GM23338 (cell line): ENCODE data around the gene SH3TC1. TPM values are rescaled to one million over a fixed set of nuclear protein-coding genes. Genes with fewer than 3 reads are reported as not detected.

Source experiments
- ATAC-seq: fragments of 200-7000 bp; cut with Tn5 transposase; 3 replicates; pipeline ENCODE4 v1.9.1; 2020
- DNase-seq: peaks from one replicate; pipeline ENCODE4 v3.0.0-alpha.2; 2015; ENCODE audit warnings: low spot score
- H2AFZ ChIP-seq: fragments of 200-600 bp; sonication (generic); 2 replicates; pipeline ENCODE4 v1.8.0; 2016; ENCODE audit warnings: antibody characterized with exemption, mild to moderate bottlenecking, moderate library complexity
- H3F3A ChIP-seq: fragments of 200-600 bp; sonication (generic); replicated peaks from 2 replicates; pipeline ENCODE4 v1.8.0; 2017; ENCODE audit warnings: antibody characterized with exemption, mixed run types, low read depth
- H3K27ac ChIP-seq: fragments of 200-600 bp; sonication (generic); 2 replicates; pipeline ENCODE4 v1.6.1; 2016; ENCODE audit warnings: low read depth
- H3K27me3 ChIP-seq: fragments of 200-600 bp; sonication (generic); 2 replicates; pipeline ENCODE4 v1.8.0; 2016; ENCODE audit warnings: mild to moderate bottlenecking, mixed run types, moderate library complexity; ENCODE audit not compliant: insufficient read depth
- H3K36me3 ChIP-seq: fragments of 200-600 bp; sonication (generic); 2 replicates; pipeline ENCODE4 v1.8.0; 2016; ENCODE audit warnings: mild to moderate bottlenecking; ENCODE audit not compliant: insufficient read depth
- H3K4me1 ChIP-seq: fragments of 200-600 bp; sonication (generic); 2 replicates; pipeline ENCODE4 v1.8.0; 2016; ENCODE audit warnings: mild to moderate bottlenecking, moderate library complexity; ENCODE audit not compliant: insufficient read depth
- H3K4me2 ChIP-seq: fragments of 200-600 bp; sonication (generic); 2 replicates; pipeline ENCODE4 v1.7.1; 2017; ENCODE audit warnings: mixed run types
- H3K4me3 ChIP-seq: fragments of 200-600 bp; sonication (generic); 2 replicates; pipeline ENCODE4 v1.6.1; 2016; ENCODE audit warnings: mixed run types
- H3K79me2 ChIP-seq: fragments of 200-600 bp; sonication (generic); replicated peaks from 2 replicates; pipeline ENCODE4 v1.8.0; 2017; ENCODE audit warnings: mild to moderate bottlenecking; ENCODE audit not compliant: insufficient read depth
- H3K9me2 ChIP-seq: fragments of 200-600 bp; sonication (generic); 2 replicates; pipeline ENCODE4 v1.8.0; 2017; ENCODE audit not compliant: insufficient read depth
- H4K20me1 ChIP-seq: fragments of 200-600 bp; sonication (generic); replicated peaks from 2 replicates; pipeline ENCODE4 v1.8.0; 2017; ENCODE audit warnings: mild to moderate bottlenecking; ENCODE audit not compliant: insufficient read depth
- H3K27ac Mint-ChIP-seq: 2 replicates; pipeline ENCODE4 v1.8.0; 2020; ENCODE audit warnings: inconsistent platforms, mild to moderate bottlenecking, moderate library complexity, mixed read lengths
- H3K27me3 Mint-ChIP-seq: 3 replicates; pipeline ENCODE4 v1.8.0; 2022; ENCODE audit warnings: low read depth, mild to moderate bottlenecking, moderate library complexity, mixed read lengths, inconsistent platforms; ENCODE audit not compliant: insufficient read depth, poor library complexity
- H3K36me3 Mint-ChIP-seq: 3 replicates; pipeline ENCODE4 v1.8.0; 2021; ENCODE audit warnings: low read depth, mild to moderate bottlenecking, inconsistent platforms, moderate library complexity, mixed read lengths
- H3K4me1 Mint-ChIP-seq: 3 replicates; pipeline ENCODE4 v1.8.0; 2020; ENCODE audit warnings: mild to moderate bottlenecking, inconsistent platforms, mixed read lengths
- H3K4me3 Mint-ChIP-seq: 3 replicates; pipeline ENCODE4 v1.8.0; 2021; ENCODE audit warnings: moderate library complexity, mild to moderate bottlenecking, inconsistent platforms, mixed read lengths
- H3K9me3 Mint-ChIP-seq: 3 replicates; pipeline ENCODE4 v1.8.0; 2020; ENCODE audit warnings: moderate library complexity, mild to moderate bottlenecking, inconsistent platforms, mixed read lengths
- CTCF ChIP-seq, 2 experiments: fragments of 200-600 bp in 1 of 2; sonication (generic) in 1 of 2; conservative IDR thresholded peaks; 2 replicates each; pipeline versions ENCODE4 v1.5.1 to v1.6.1; 2016 to 2017; ENCODE audit warnings: antibody characterized with exemption in 2 of 2, low read depth in 2 of 2, mild to moderate bottlenecking in 2 of 2, moderate library complexity in 1 of 2
- ETS1 ChIP-seq: IDR thresholded peaks from 2 replicates; pipeline ENCODE4 v1.6.1; 2016; ENCODE audit warnings: antibody characterized with exemption
- EZH2 ChIP-seq: fragments of 200-600 bp; sonication (generic); IDR thresholded peaks from one replicate; pipeline ENCODE4 v1.8.0; 2017; ENCODE audit warnings: antibody characterized with exemption, mild to moderate bottlenecking, low read depth; ENCODE audit not compliant: unreplicated experiment
- EZH2phosphoT487 ChIP-seq: fragments of 200-600 bp; sonication (generic); IDR thresholded peaks from one replicate; pipeline ENCODE4 v1.8.1; 2018; ENCODE audit warnings: antibody characterized with exemption; ENCODE audit not compliant: unreplicated experiment
- POLR2AphosphoS5 ChIP-seq: IDR thresholded peaks from 2 replicates; pipeline ENCODE4 v1.6.1; 2016; ENCODE audit warnings: antibody characterized with exemption, low read depth
- polyA plus RNA-seq: library from polyadenylated mRNA; unstranded; fragments of >200 nt; fragmentation: Nextera tagmentation; extraction: Ambion mirVana; gene quantifications from 2 replicates; pipeline ENCODE4 v1.2.1, GENCODE V29; 2016
- total RNA-seq: library from RNA; depleted of rRNA; stranded (reverse); fragments of >200 nt; shearing (Covaris generic); gene quantifications from 2 replicates; pipeline ENCODE4 v1.2.3, GENCODE V29; 2014

Gene SH3TC1
- total and polyA plus RNA-seq, 2 experiments from 2014 or later, result 0.07 TPM; not detected in 1

GRCh38 chr4:8164194-8164565, 34.9 kb upstream of the SH3TC1 start:
- Histone ChIP-seq H3K79me2 (no peaks in the 10 kb centered on the region), H3K9me2 (peaks cover 4% of the 10 kb centered on the region; the same call in 1 of the 2 replicates), H4K20me1 (no peaks in the 10 kb centered on the region), H3K27me3 (peaks cover 14% of the 10 kb centered on the region), H3F3A (no peaks in the 10 kb centered on the region), H3K4me2 (no peak overlapping the region), H3K36me3 (no peaks in the 10 kb centered on the region), H3K27ac (no peak overlapping the region), H2AFZ (no peak overlapping the region), H3K4me3 (no peak overlapping the region), H3K4me1 (no peaks in the 10 kb centered on the region)
- H3K4me1 Mint-ChIP-seq, result peaks cover 4% of the 10 kb centered on the region
- peaks cover 9% of the 10 kb centered on the region for H3K27me3 Mint-ChIP-seq
- H3K36me3 Mint-ChIP-seq, result peaks cover 7% of the 10 kb centered on the region; the same call in 2 of the 3 replicates
- ATAC-seq (no peak), DNase-seq (no peak)
- H3K4me3 Mint-ChIP-seq, result no peak overlapping the region
- no peak overlapping the region for H3K27ac Mint-ChIP-seq
- peaks cover 15% of the 10 kb centered on the region for H3K9me3 Mint-ChIP-seq
- TF ChIP-seq ETS1 (no peak), EZH2phosphoT487 (no peak)

GRCh38 chr4:8164687-8165086, 34.4 kb upstream of the SH3TC1 start:
- no peak overlapping the region for H2AFZ ChIP-seq
- H3K27ac ChIP-seq, result no peak overlapping the region
- H3K4me1 Mint-ChIP-seq, result peaks cover under 1% of the 10 kb centered on the region; the same call in 2 of the 3 replicates

More at GRCh38 chr4:8164687-8165086, 34.4 kb upstream of the SH3TC1 start:
- Histone ChIP-seq H3K4me1 (no peaks in the 10 kb centered on the region), H3K79me2 (no peaks in the 10 kb centered on the region), H3F3A (no peaks in the 10 kb centered on the region), H3K36me3 (no peaks in the 10 kb centered on the region), H3K9me2 (peaks cover 4% of the 10 kb centered on the region; the same call in 1 of the 2 replicates), H3K27me3 (peaks cover 10% of the 10 kb centered on the region), H3K4me2 (no peak overlapping the region), H3K4me3 (no peak overlapping the region), H4K20me1 (no peaks in the 10 kb centered on the region)
- Mint-ChIP-seq H3K9me3 (peaks cover 19% of the 10 kb centered on the region), H3K27ac (no peak overlapping the region), H3K4me3 (no peak overlapping the region), H3K27me3 (peaks cover 5% of the 10 kb centered on the region), H3K36me3 (peaks cover 7% of the 10 kb centered on the region; the same call in 2 of the 3 replicates)
- TF ChIP-seq CTCF (conservative IDR thresholded peaks at IDR 0.05; ENCODE audit: low read depth in 2 of 2) (no peak), EZH2 (no peak), POLR2AphosphoS5 (no peak)
- DNase-seq (no peak), ATAC-seq (no peak)
